Spinal cord (tissue), 10 donors: ENCODE results near the gene SHLD2. TPM values are rescaled to one million over a fixed set of nuclear protein-coding genes. Genes with fewer than 3 reads are reported as not detected.
"Not testable (repeated sequence)": the region's sequence is repeated elsewhere in the genome, so short reads cannot be mapped to it uniquely, and the experiment has no call there.

ENCODE experiments used
- DNase-seq, 6 donors: peaks; one replicate each; pipeline versions ENCODE4 v3.0.0 to v3.0.0-alpha.2; 2013 to 2015; ENCODE audit warnings: low spot score in 6 of 6, low read depth in 4 of 6
- H3K27ac ChIP-seq: one replicate; pipeline ENCODE4 v1.5.1; 2013; ENCODE audit warnings: low read depth, low read length, control low read depth
- H3K27me3 ChIP-seq: one replicate; pipeline ENCODE4 v1.6.1; 2013; ENCODE audit warnings: low read length; ENCODE audit not compliant: control insufficient read depth, insufficient read depth
- H3K36me3 ChIP-seq: one replicate; pipeline ENCODE4 v1.6.1; 2013; ENCODE audit warnings: low read length; ENCODE audit not compliant: control insufficient read depth, insufficient read depth
- H3K4me1 ChIP-seq: one replicate; pipeline ENCODE4 v1.6.1; 2013; ENCODE audit warnings: low read length; ENCODE audit not compliant: control insufficient read depth, insufficient read depth
- H3K4me3 ChIP-seq: one replicate; pipeline ENCODE4 v1.5.1; 2013; ENCODE audit warnings: low read depth, low read length, control low read depth
- H3K9me3 ChIP-seq: one replicate; pipeline ENCODE4 v1.6.1; 2013; ENCODE audit warnings: low read length; ENCODE audit not compliant: control insufficient read depth, insufficient read depth
- WGBS: methylation state at CpG from one replicate; pipeline ENCODE4 v1.1.5; 2013; ENCODE audit warnings: missing lambda C conversion rate; ENCODE audit not compliant: insufficient coverage; 5-methylcytosine and 5-hydroxymethylcytosine counted together
- polyA plus RNA-seq, 2 donors: library from polyadenylated mRNA; unstranded; fragments of 120-200 nt; gene quantifications; one replicate each; pipeline ENCODE4 v1.2.1, GENCODE V29; 2013; ENCODE audit not compliant: insufficient read length in 2 of 2
- total RNA-seq, 2 donors: library from RNA; depleted of rRNA in 1 of 2; stranded (reverse); fragments of 120-200 nt in 1 of 2; fragments of >200 nt in 1 of 2; gene quantifications; one replicate each; pipeline versions ENCODE4 v1.2.3 to v1.2.4, GENCODE V29; 2013 to 2014
- donor health status: healthy.

Gene SHLD2
- total and polyA plus RNA-seq, 4 donors, result 19.0 to 34.6 (median 28.4) TPM

- not testable (repeated sequence) for H3K9me3 ChIP-seq, H3K4me1 ChIP-seq, DNase-seq, H3K27ac ChIP-seq, H3K27me3 ChIP-seq, H3K36me3 ChIP-seq, H3K4me3 ChIP-seq
- no CpG with 5 or more reads among the region's 2 CpGs for WGBS
These were observed 38.9 kb downstream of the SHLD2 start for GRCh38 chr10:87133936-87134335.

- WGBS, result no CpG with 5 or more reads among the region's 2 CpGs
- H3K36me3 ChIP-seq, H3K27ac ChIP-seq, H3K4me3 ChIP-seq, H3K27me3 ChIP-seq, H3K4me1 ChIP-seq, DNase-seq, H3K9me3 ChIP-seq: not testable (repeated sequence)
These were observed 39.4 kb downstream of the SHLD2 start for GRCh38 chr10:87134440-87134839.

- H3K27ac ChIP-seq, H3K36me3 ChIP-seq, H3K4me3 ChIP-seq, H3K27me3 ChIP-seq, H3K4me1 ChIP-seq, DNase-seq, H3K9me3 ChIP-seq: not testable (repeated sequence)
These were observed 42.5 kb downstream of the SHLD2 start for GRCh38 chr10:87137478-87137877.

- DNase-seq, H3K4me1 ChIP-seq, H3K27me3 ChIP-seq, H3K36me3 ChIP-seq, H3K4me3 ChIP-seq, H3K9me3 ChIP-seq, H3K27ac ChIP-seq: not testable (repeated sequence)
- WGBS, result no CpG with 5 or more reads among the region's 5 CpGs
These were observed 47.5 kb downstream of the SHLD2 start for GRCh38 chr10:87142230-87143108.

- 92% methylated on average over 2 of the region's 6 CpGs for WGBS
These were observed 48.1 kb downstream of the SHLD2 start for GRCh38 chr10:87143109-87143418.

GRCh38 chr10:87145598-87145997 lies 50.6 kb downstream of the SHLD2 start:
- not testable (repeated sequence) for DNase-seq, H3K9me3 ChIP-seq, H3K27ac ChIP-seq, H3K36me3 ChIP-seq, H3K27me3 ChIP-seq, H3K4me1 ChIP-seq, H3K4me3 ChIP-seq
- WGBS, result no CpG with 5 or more reads among the region's 3 CpGs

More at GRCh38 chr10:87143109-87143418, 48.1 kb downstream of the SHLD2 start:
- not testable (repeated sequence) for H3K27me3 ChIP-seq, H3K9me3 ChIP-seq, H3K36me3 ChIP-seq, H3K4me3 ChIP-seq, H3K27ac ChIP-seq, DNase-seq, H3K4me1 ChIP-seq

- not testable (repeated sequence) for H3K4me3 ChIP-seq, H3K9me3 ChIP-seq, H3K27me3 ChIP-seq, DNase-seq, H3K4me1 ChIP-seq, H3K36me3 ChIP-seq, H3K27ac ChIP-seq
- WGBS, result no CpG with 5 or more reads among the region's 9 CpGs
These were observed 54.1 kb downstream of the SHLD2 start for GRCh38 chr10:87149020-87149609.

- H3K9me3 ChIP-seq, H3K27me3 ChIP-seq, H3K4me3 ChIP-seq, H3K4me1 ChIP-seq, H3K36me3 ChIP-seq, H3K27ac ChIP-seq, DNase-seq: not testable (repeated sequence)
- WGBS, result 100% methylated on average over 2 of the region's 3 CpGs
These were observed 56.5 kb downstream of the SHLD2 start for GRCh38 chr10:87151516-87151915.

GRCh38 chr10:87156841-87157240 lies 61.8 kb downstream of the SHLD2 start:
- not testable (repeated sequence) for DNase-seq, H3K9me3 ChIP-seq, H3K4me1 ChIP-seq, H3K36me3 ChIP-seq, H3K27me3 ChIP-seq, H3K27ac ChIP-seq, H3K4me3 ChIP-seq
- WGBS, result 100% methylated on average over 3 of the region's 4 CpGs

- H3K4me3 ChIP-seq, H3K4me1 ChIP-seq, H3K9me3 ChIP-seq, H3K27me3 ChIP-seq, H3K27ac ChIP-seq, H3K36me3 ChIP-seq, DNase-seq: not testable (repeated sequence)
- no CpG with 5 or more reads among the region's 3 CpGs for WGBS
These were observed 62.8 kb downstream of the SHLD2 start for GRCh38 chr10:87157821-87158220.
